Measurements from ENCODE around the gene LYSET.
A peak's percentile ranks its signal among the peaks of the same experiment; 100 is the strongest.
"Not testable (repeated sequence)": the region's sequence is repeated elsewhere in the genome, so short reads cannot be mapped to it uniquely, and the experiment has no call there.

LYSET gene

GRCh38 chr14:93184391-93185348, at the start of gene LYSET, which contains the start of gene MOAP1:
Gene LYSET (plus strand): TSS chr14:93185317. CDS start chr14:93185406, 89 bp downstream.
Gene MOAP1 (minus strand): TSS chr14:93184897. CDS start chr14:93184242, 655 bp downstream.
- peak; percentile 88 to 90 for DNase-seq

- DNase-seq: no peak
Observed at GRCh38 chr14:93135399-93135798, 49.7 kb upstream of the LYSET start.

- DNase-seq: no peak
Observed at GRCh38 chr14:93136009-93136408, 49.1 kb upstream of the LYSET start.

- DNase-seq: not testable (repeated sequence)
Observed at GRCh38 chr14:93136508-93136907, 48.6 kb upstream of the LYSET start.

- DNase-seq: peak; percentile 90 to 98
Observed at GRCh38 chr14:93137864-93138263, 47.3 kb upstream of the LYSET start.

GRCh38 chr14:93142854-93143652, 42.1 kb upstream of the LYSET start:
- no peak for DNase-seq

GRCh38 chr14:93146119-93146518, 39.0 kb upstream of the LYSET start:
- DNase-seq: no peak

GRCh38 chr14:93148979-93149378, 36.1 kb upstream of the LYSET start:
- no peak for DNase-seq

GRCh38 chr14:93150227-93151208, 34.6 kb upstream of the LYSET start:
- no peak for DNase-seq

GRCh38 chr14:93153121-93153520, 32.0 kb upstream of the LYSET start:
- no peak for DNase-seq

- DNase-seq: no peak
Observed at GRCh38 chr14:93155667-93156066, 29.4 kb upstream of the LYSET start.

GRCh38 chr14:93156693-93157369, 28.3 kb upstream of the LYSET start:
- DNase-seq: no peak

GRCh38 chr14:93158349-93158748, 26.8 kb upstream of the LYSET start:
- DNase-seq: not testable (repeated sequence)

- DNase-seq: not testable (repeated sequence)
Observed at GRCh38 chr14:93159625-93160352, 25.3 kb upstream of the LYSET start.

GRCh38 chr14:93160353-93160801, 24.7 kb upstream of the LYSET start:
- peak; percentile 48 to 80 for DNase-seq

- DNase-seq: no peak
Observed at GRCh38 chr14:93161411-93161940, 23.6 kb upstream of the LYSET start.

- DNase-seq: peak; percentile 17 to 25
Observed at GRCh38 chr14:93163564-93163963, 21.6 kb upstream of the LYSET start.

- DNase-seq: not testable (repeated sequence)
Observed at GRCh38 chr14:93165271-93166265, 19.5 kb upstream of the LYSET start.

- not testable (repeated sequence) for DNase-seq
Observed at GRCh38 chr14:93168610-93169009, 16.5 kb upstream of the LYSET start.
